HEK293 (cell line): ENCODE results near the gene PPP2R3A.

ENCODE experiments used
- CTCF ChIP-seq: fragments of 450-650 bp; formaldehyde crosslinking; IDR thresholded peaks from 2 replicates; pipeline ENCODE4 v1.5.1; 2016; ENCODE audit warnings: missing biosample characterization, missing genetic modification characterization
- ZBTB17 ChIP-seq: fragments of 450-650 bp; formaldehyde crosslinking; IDR thresholded peaks from 2 replicates; pipeline ENCODE4 v1.5.1; 2016; ENCODE audit warnings: missing biosample characterization, missing genetic modification characterization
- ZNF274 ChIP-seq, 2 experiments: fragments of 200-500 bp in 1 of 2; fragments of 450-650 bp in 1 of 2; sonication (Bioruptor generic) in 1 of 2; formaldehyde crosslinking in 1 of 2; IDR thresholded peaks; 2 replicates each; pipeline versions ENCODE4 v1.5.1 to v1.6.1; 2014 to 2016; ENCODE audit warnings: borderline replicate concordance in 1 of 2, inconsistent platforms in 1 of 2, low read length in 1 of 2, missing biosample characterization in 1 of 2, missing genetic modification characterization in 1 of 2
- ZNF530 ChIP-seq: fragments of 450-650 bp; formaldehyde crosslinking; IDR thresholded peaks from 2 replicates; pipeline ENCODE4 v1.5.1; 2016; ENCODE audit warnings: low read depth, missing biosample characterization, missing genetic modification characterization
- ZNF704 ChIP-seq: fragments of 450-650 bp; formaldehyde crosslinking; IDR thresholded peaks from 2 replicates; pipeline ENCODE4 v1.5.1; 2016; ENCODE audit warnings: missing biosample characterization, missing genetic modification characterization
- ZNF777 ChIP-seq: fragments of 450-650 bp; formaldehyde crosslinking; IDR thresholded peaks from 2 replicates; pipeline ENCODE4 v1.5.1; 2017; ENCODE audit warnings: missing biosample characterization, missing genetic modification characterization, borderline replicate concordance
- ZNF837 ChIP-seq: fragments of 450-650 bp; formaldehyde crosslinking; IDR thresholded peaks from 2 replicates; pipeline ENCODE4 v1.5.1; 2016; ENCODE audit warnings: missing biosample characterization, missing genetic modification characterization

GRCh38 chr3:136068708-136069107 is 103.2 kb downstream of the PPP2R3A start:
- TF ChIP-seq ZNF274 (IDR thresholded peaks at IDR 0.05; ENCODE audit: low read length) (no peak), ZNF274 (tag by site-specific recombination; IDR thresholded peaks at IDR 0.05; ENCODE audit: borderline replicate concordance) (no peak), CTCF (tag by site-specific recombination) (no peak), ZNF837 (tag by site-specific recombination) (no peak), ZNF530 (tag by site-specific recombination) (no peak), ZNF777 (tag by site-specific recombination) (no peak), ZBTB17 (tag by site-specific recombination) (no peak), ZNF704 (tag by site-specific recombination) (no peak)
